ENCODE data around the gene TAF1B. TPM values are rescaled to one million over a fixed set of nuclear protein-coding genes. Genes with fewer than 3 reads are reported as not detected.

The TAF1B gene
- total RNA-seq, 6 experiments from 2014 or later = 17.3 to 24.0 (median 22.3) TPM

DNA sequence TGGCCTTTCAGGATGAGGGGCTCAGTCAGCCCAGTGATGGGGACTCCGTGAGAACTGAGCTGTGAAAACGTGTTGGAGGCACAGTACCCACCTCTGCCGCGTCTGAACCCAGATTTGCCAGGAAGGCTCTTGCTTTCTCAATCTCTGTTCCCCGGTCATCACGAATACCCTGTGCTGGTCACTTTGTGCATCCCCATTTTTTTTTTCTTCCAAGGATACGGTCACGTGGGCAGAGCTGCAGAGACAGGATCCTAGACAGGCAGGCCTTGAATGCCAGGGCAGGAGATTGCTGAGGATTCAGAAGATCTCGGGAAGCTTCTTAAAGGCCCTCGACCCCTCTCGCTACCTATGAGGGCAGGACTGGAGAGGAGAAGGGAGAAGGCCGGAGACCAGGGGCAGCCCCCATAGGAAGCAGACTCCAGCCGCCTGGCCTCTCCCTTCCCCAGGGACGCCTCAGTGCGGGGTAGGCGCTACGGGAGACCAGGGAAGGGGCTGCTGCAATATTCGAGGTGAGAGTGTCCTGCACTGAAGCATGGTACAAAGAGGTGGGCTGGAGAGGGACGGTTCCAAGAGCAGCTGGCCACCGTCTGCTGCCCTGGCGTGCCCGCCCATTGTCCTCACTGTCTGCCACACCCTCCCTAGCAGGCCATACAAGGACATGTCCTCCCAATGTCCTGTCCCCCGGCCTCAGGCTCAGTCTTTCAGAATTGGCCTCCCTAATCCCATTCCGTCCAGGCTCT is 29.0 kb upstream of the TAF1B start:
- Mint-ChIP-seq H3K9me3 (no peaks in the 10 kb centered on the region), H3K27me3 (ENCODE audit: insufficient read depth) (peaks cover 2% of the 10 kb centered on the region), H3K4me1 (ENCODE audit: low read depth) (peaks cover 19% of the 10 kb centered on the region), H3K36me3 (ENCODE audit: low read depth) (no peaks in the 10 kb centered on the region), H3K4me3 (peak overlapping the region; percentile 41; the same call in 1 of the 2 replicates), H3K27ac (no peak overlapping the region)
- no peak for DNase-seq
- TF ChIP-seq, protein P1, sequence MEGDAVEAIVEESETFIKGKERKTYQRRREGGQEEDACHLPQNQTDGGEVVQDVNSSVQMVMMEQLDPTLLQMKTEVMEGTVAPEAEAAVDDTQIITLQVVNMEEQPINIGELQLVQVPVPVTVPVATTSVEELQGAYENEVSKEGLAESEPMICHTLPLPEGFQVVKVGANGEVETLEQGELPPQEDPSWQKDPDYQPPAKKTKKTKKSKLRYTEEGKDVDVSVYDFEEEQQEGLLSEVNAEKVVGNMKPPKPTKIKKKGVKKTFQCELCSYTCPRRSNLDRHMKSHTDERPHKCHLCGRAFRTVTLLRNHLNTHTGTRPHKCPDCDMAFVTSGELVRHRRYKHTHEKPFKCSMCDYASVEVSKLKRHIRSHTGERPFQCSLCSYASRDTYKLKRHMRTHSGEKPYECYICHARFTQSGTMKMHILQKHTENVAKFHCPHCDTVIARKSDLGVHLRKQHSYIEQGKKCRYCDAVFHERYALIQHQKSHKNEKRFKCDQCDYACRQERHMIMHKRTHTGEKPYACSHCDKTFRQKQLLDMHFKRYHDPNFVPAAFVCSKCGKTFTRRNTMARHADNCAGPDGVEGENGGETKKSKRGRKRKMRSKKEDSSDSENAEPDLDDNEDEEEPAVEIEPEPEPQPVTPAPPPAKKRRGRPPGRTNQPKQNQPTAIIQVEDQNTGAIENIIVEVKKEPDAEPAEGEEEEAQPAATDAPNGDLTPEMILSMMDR (IDR thresholded peaks at IDR 0.05) = no peak; the same call in none of the 2 replicates

DNA sequence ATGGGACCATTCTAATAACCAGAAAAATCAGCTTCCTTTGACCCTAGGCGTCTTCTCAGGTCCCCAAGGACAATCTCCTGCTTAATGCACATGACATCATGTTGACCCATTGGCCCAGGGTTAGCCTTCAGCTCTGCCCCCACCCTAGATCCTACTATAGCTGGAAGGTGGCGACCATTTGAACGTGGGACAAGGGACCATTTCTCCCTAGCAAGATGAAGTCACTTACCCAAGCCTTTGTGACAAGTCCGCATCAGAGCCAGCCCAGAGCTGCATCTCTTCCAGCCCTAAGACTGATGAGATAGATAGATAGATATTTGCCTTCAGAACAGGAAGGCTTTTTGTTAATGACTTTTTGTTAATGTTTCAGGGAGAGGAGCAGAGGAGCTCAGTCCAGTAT is 28.2 kb upstream of the TAF1B start:
- Mint-ChIP-seq H3K4me3 (no peak overlapping the region), H3K27ac (no peak overlapping the region), H3K4me1 (ENCODE audit: low read depth) (peaks cover 24% of the 10 kb centered on the region), H3K9me3 (no peaks in the 10 kb centered on the region), H3K36me3 (ENCODE audit: low read depth) (no peaks in the 10 kb centered on the region), H3K27me3 (ENCODE audit: insufficient read depth) (peaks cover 2% of the 10 kb centered on the region)
- TF ChIP-seq, protein P1 (IDR thresholded peaks at IDR 0.05) = no peak
- no peak for DNase-seq

DNA sequence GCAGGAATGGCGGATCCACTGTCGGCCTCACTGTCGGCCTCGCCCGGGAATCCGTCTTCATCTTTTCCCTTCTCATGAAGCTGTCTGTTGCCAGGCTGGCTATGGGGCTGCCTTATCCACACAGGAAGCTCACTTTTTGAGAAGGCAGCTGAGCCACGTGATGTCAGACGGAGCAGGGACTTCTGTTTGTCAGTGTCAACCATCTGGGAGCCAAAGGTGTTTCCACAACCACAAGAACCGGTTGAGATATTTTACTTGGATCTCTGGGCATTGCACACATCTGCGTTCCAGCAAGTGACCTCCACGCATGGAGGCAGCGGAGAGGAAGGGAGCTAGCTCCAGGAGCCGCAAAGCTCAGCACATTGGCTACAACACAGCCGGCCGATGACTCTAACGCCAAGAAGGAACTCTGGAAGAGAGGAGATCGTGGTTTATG is 27.4 kb upstream of the TAF1B start:
- Mint-ChIP-seq H3K4me3 (no peak overlapping the region), H3K4me1 (ENCODE audit: low read depth) (peaks cover 30% of the 10 kb centered on the region), H3K9me3 (no peaks in the 10 kb centered on the region), H3K27ac (no peak overlapping the region), H3K36me3 (ENCODE audit: low read depth) (no peaks in the 10 kb centered on the region), H3K27me3 (ENCODE audit: insufficient read depth) (peaks cover 2% of the 10 kb centered on the region)
- no peak for DNase-seq
- TF ChIP-seq, protein P1 (IDR thresholded peaks at IDR 0.05) = no peak

DNA sequence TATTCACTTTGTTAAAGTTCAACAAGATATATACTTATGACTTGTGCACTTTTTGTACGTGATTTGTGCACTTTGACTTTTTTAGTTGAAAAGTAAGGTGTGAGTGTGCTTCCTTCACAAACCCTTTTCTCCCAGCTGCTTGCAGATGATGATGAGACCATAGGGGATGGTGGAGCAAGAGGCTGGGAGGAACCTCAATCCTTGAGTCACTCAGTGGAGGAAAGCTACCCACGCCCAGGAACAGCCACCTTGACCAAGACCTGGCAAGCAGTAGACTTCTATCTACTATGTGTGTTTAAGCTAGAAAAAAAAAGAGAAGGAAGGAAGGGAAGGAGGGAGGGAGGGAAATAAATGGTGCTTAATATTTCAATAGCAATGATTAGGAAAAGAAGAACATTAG is 25.2 kb upstream of the TAF1B start:
- no peak for DNase-seq
- Mint-ChIP-seq H3K4me3 (no peak overlapping the region), H3K36me3 (ENCODE audit: low read depth) (no peaks in the 10 kb centered on the region)

DNA sequence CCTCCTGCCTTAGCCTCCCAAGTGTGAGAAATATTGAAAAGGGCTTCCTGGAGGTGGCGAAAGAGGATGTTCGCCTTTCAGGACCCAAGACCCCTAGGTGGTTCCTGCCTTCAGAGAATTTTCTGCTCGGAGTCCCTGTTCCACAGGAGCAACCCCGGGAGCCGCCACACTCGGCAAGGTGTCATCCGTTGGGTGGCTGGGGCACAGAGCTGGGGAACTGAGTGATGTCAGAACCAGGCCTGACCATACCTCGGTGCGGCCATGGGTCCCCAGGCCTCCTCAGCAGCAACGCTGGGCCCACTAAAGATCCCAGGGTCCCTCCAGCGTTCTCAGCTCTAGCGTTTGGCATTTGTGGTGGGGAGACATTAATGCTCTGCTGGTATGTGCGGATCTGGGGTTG is 23.7 kb upstream of the TAF1B start:
- TF ChIP-seq, protein P1 (IDR thresholded peaks at IDR 0.05) = no peak

More for the DNA sequence above, 25.2 kb upstream of the TAF1B start:
- Mint-ChIP-seq H3K27ac (no peak overlapping the region), H3K9me3 (no peaks in the 10 kb centered on the region), H3K4me1 (ENCODE audit: low read depth) (peaks cover 18% of the 10 kb centered on the region), H3K27me3 (ENCODE audit: insufficient read depth) (peaks cover 2% of the 10 kb centered on the region)
- TF ChIP-seq, protein P1 (IDR thresholded peaks at IDR 0.05) = no peak

More for the DNA sequence above, 23.7 kb upstream of the TAF1B start:
- Mint-ChIP-seq H3K27ac (no peak overlapping the region), H3K4me1 (ENCODE audit: low read depth) (peaks cover 10% of the 10 kb centered on the region), H3K9me3 (no peaks in the 10 kb centered on the region), H3K27me3 (ENCODE audit: insufficient read depth) (peaks cover 3% of the 10 kb centered on the region), H3K4me3 (no peak overlapping the region), H3K36me3 (ENCODE audit: low read depth) (no peaks in the 10 kb centered on the region)
- DNase-seq = no peak

Measured in HFFc6 (cell line).